CD4-positive, alpha-beta T cell (primary cell): ENCODE results near the gene PALM. TPM values are rescaled to one million over a fixed set of nuclear protein-coding genes. Genes with fewer than 3 reads are reported as not detected.

Experiments
- ATAC-seq: fragments of 200-7000 bp; cut with Tn5 transposase; one replicate; pipeline ENCODE4 v1.10.0; 2022; ENCODE audit warnings: mild to moderate bottlenecking; ENCODE audit not compliant: poor library complexity
- CTCF ChIA-PET: fragments of 350-600 bp; sonication (Branson Sonifier 250); formaldehyde crosslinking; loops from one replicate; lab custom pipeline; 2021; ENCODE audit warnings: antibody characterized with exemption, inconsistent platforms; lab: Charles Lee
- POLR2A ChIA-PET: fragments of 350-600 bp; sonication (Branson Sonifier 250); formaldehyde crosslinking; loops from one replicate; lab custom pipeline; 2021; ENCODE audit warnings: antibody characterized with exemption, inconsistent platforms; lab: Charles Lee
- DNase-seq, 14 experiments: peaks; one replicate each; pipeline ENCODE4 v3.0.0-alpha.2; 2013 to 2020; ENCODE audit warnings: mixed read lengths in 2 of 14
- H3K27ac ChIP-seq, 2 donors: one replicate each; pipeline versions ENCODE4 v1.5.1 to v1.7.0; 2013; ENCODE audit warnings: low read length in 2 of 2, low read depth in 1 of 2, mild to moderate bottlenecking in 1 of 2
- H3K27me3 ChIP-seq, 2 experiments: 1 replicate in 1 of 2; 2 replicates in 1 of 2; pipeline versions ENCODE4 v1.6.1 to v1.7.0; 2013; ENCODE audit warnings: low read length in 2 of 2, control low read depth in 1 of 2, mild to moderate bottlenecking in 1 of 2, moderate library complexity in 1 of 2; ENCODE audit not compliant: insufficient read depth in 2 of 2, control insufficient read depth in 1 of 2
- H3K36me3 ChIP-seq: one replicate; pipeline ENCODE4 v1.6.1; 2013; ENCODE audit warnings: low read length, control low read depth; ENCODE audit not compliant: insufficient read depth
- H3K4me1 ChIP-seq: one replicate; pipeline ENCODE4 v1.6.1; 2013; ENCODE audit warnings: low read length, control low read depth; ENCODE audit not compliant: insufficient read depth
- H3K4me3 ChIP-seq: one replicate; pipeline ENCODE4 v1.5.1; 2013; ENCODE audit warnings: mild to moderate bottlenecking, low read length, moderate library complexity
- H3K9me3 ChIP-seq, 2 experiments: 1 replicate in 1 of 2; 2 replicates in 1 of 2; pipeline versions ENCODE4 v1.6.1 to v1.7.0; 2013; ENCODE audit warnings: low read length in 2 of 2, mild to moderate bottlenecking in 2 of 2, control low read depth in 1 of 2, moderate library complexity in 1 of 2; ENCODE audit not compliant: control insufficient read depth in 1 of 2, insufficient read depth in 1 of 2
- H3K27ac Mint-ChIP-seq: one replicate; pipeline ENCODE4 v1.8.0; 2020; ENCODE audit warnings: mixed read lengths
- H3K27me3 Mint-ChIP-seq: one replicate; pipeline ENCODE4 v1.8.0; 2021; ENCODE audit warnings: mixed read lengths
- H3K36me3 Mint-ChIP-seq: one replicate; pipeline ENCODE4 v1.8.0; 2021; ENCODE audit warnings: low read depth, mixed read lengths
- H3K4me1 Mint-ChIP-seq: one replicate; pipeline ENCODE4 v1.8.0; 2021; ENCODE audit warnings: low read depth, mixed read lengths
- H3K4me3 Mint-ChIP-seq: one replicate; pipeline ENCODE4 v1.8.0; 2020; ENCODE audit warnings: mild to moderate bottlenecking, mixed read lengths
- H3K9me3 Mint-ChIP-seq: one replicate; pipeline ENCODE4 v1.8.0; 2020; ENCODE audit warnings: mixed read lengths
- CTCF ChIP-seq: fragments of 200-600 bp; IDR thresholded peaks from one replicate; pipeline ENCODE4 v1.8.0; 2022; ENCODE audit warnings: antibody characterized with exemption, mild to moderate bottlenecking
- intact Hi-C, 2 experiments: fragments of 100-400 bp; cut with DNase I in 1 of 2; cut with micrococcal nuclease in 1 of 2; formaldehyde crosslinking; loops; one replicate each; pipeline versions ENCODE4 v1.15.1 to v1.9.0; 2023 to 2025; cut with DNase I, micrococcal nuclease
- total RNA-seq, 174 experiments: library from RNA in 2 of 174; stranded (reverse) in 2 of 174; gene quantifications; one replicate each; pipeline ENCODE4 v1.2.3 and lab custom pipeline; 2021 to 2026

PALM gene
- total RNA-seq, 2 experiments from 2014 or later, result not detected

GRCh38 chr19:769616-770015 is 60.9 kb downstream of the PALM start:
- H3K27me3 ChIP-seq, result no peaks in the 10 kb centered on the region
- Mint-ChIP-seq H3K27me3 (peaks cover 9% of the 10 kb centered on the region), H3K9me3 (no peaks in the 10 kb centered on the region), H3K4me3 (no peak overlapping the region), H3K36me3 (no peaks in the 10 kb centered on the region), H3K4me1 (peaks cover 4% of the 10 kb centered on the region), H3K27ac (no peak overlapping the region)
- intact Hi-C loops, result loop anchor here (1.0 to 5.0 kb wide), 7 partner anchors 88 to 232 kb away; no protein-coding TSS in a partner anchor
- TF ChIP-seq CTCF, result no peak
- no peak overlapping the region for H3K27ac ChIP-seq
- peak in 1 of 14 experiments; percentile 27 for DNase-seq
- no peaks in the 10 kb centered on the region for H3K4me1 ChIP-seq
- H3K36me3 ChIP-seq, result no peaks in the 10 kb centered on the region
- H3K9me3 ChIP-seq, result no peaks in the 10 kb centered on the region
- no peak for ATAC-seq
- H3K4me3 ChIP-seq, result no peak overlapping the region
- ChIA-PET POLR2A (no interaction called here), CTCF (interaction anchor here (0.6 to 1.4 kb wide), 7 partner anchors 14 to 430 kb away, joined by 3 to 5 read pairs (median 3); no protein-coding TSS in a partner anchor)

GRCh38 chr19:771332-771785 is 62.6 kb downstream of the PALM start:
- no peaks in the 10 kb centered on the region for H3K4me1 ChIP-seq
- Mint-ChIP-seq H3K4me3 (no peak overlapping the region), H3K27me3 (peaks cover 9% of the 10 kb centered on the region), H3K9me3 (no peaks in the 10 kb centered on the region), H3K36me3 (no peaks in the 10 kb centered on the region), H3K27ac (no peak overlapping the region), H3K4me1 (peaks cover 4% of the 10 kb centered on the region)
- H3K4me3 ChIP-seq, result no peak overlapping the region
- ATAC-seq (peak; percentile 56), DNase-seq (peak in 5 of 14 experiments; percentile 13 to 69 (median 31))
- ChIA-PET CTCF (no interaction called here), POLR2A (no interaction called here)
- H3K27ac ChIP-seq, result no peak overlapping the region
- TF ChIP-seq CTCF, result no peak
- H3K9me3 ChIP-seq, result no peaks in the 10 kb centered on the region
- intact Hi-C loops, result loop anchor here in 1 of 2 experiments (2.0 to 5.0 kb wide), 2 partner anchors 91 to 211 kb away; no protein-coding TSS in a partner anchor
- H3K36me3 ChIP-seq, result no peaks in the 10 kb centered on the region
- no peaks in the 10 kb centered on the region for H3K27me3 ChIP-seq

GRCh38 chr19:772063-772462 is 63.3 kb downstream of the PALM start:
- intact Hi-C loops, result loop anchor here in 1 of 2 experiments (5.0 kb wide), 1 partner anchor 90 kb away; no protein-coding TSS in a partner anchor
- no peaks in the 10 kb centered on the region for H3K9me3 ChIP-seq
- no peaks in the 10 kb centered on the region for H3K27me3 ChIP-seq
- no peak for ATAC-seq
- H3K36me3 Mint-ChIP-seq, result no peaks in the 10 kb centered on the region
- no peak overlapping the region for H3K4me3 Mint-ChIP-seq
- no peak overlapping the region for H3K27ac ChIP-seq
- no peaks in the 10 kb centered on the region for H3K9me3 Mint-ChIP-seq
- H3K36me3 ChIP-seq, result no peaks in the 10 kb centered on the region
- peaks cover 4% of the 10 kb centered on the region for H3K4me1 Mint-ChIP-seq
- peak in 1 of 14 experiments; percentile 31 for DNase-seq
- no peak overlapping the region for H3K4me3 ChIP-seq
- no peak for TF ChIP-seq CTCF
- ChIA-PET CTCF (no interaction called here), POLR2A (no interaction called here)
- H3K27me3 Mint-ChIP-seq, result peaks cover 9% of the 10 kb centered on the region
- H3K27ac Mint-ChIP-seq, result no peak overlapping the region
- no peaks in the 10 kb centered on the region for H3K4me1 ChIP-seq
